ENCODE measurements around the gene MYOF. TPM values are rescaled to one million over a fixed set of nuclear protein-coding genes. Genes with fewer than 3 reads are reported as not detected.
A peak's percentile ranks its signal among the peaks of the same experiment; 100 is the strongest.
"Not testable (repeated sequence)": the region's sequence is repeated elsewhere in the genome, so short reads cannot be mapped to it uniquely, and the experiment has no call there.

Gene MYOF
- total RNA-seq, 2 donors from 2014 or later: 84.4 to 85.0 TPM

DNA sequence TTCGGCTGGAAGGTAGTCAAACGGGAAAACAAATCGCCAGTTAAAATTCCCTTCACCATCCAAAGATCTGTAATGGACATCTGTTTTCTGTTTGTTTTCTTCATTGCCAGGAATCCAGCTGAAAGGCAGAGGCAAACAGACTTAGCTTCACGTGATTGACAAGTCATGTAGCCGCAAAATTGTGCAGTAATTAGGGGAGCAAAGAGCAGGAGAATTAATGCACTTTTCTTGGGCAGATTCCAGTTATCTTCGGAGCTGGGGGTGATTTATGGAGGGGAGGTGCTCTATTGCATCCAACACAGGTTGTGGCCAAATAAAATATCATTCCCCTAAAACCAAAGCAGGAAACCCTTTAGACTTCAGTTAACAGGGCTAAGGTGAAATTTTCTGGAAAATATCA lies 162.2 kb downstream of the MYOF start:
- Histone ChIP-seq H3K9me3 (no peaks in the 10 kb centered on the region), H3K4me1 (replicated peaks) (no peaks in the 10 kb centered on the region), H3K27ac (no peak overlapping the region), H3K27me3 (replicated peaks; ENCODE audit: insufficient read depth) (no peaks in the 10 kb centered on the region), H3K4me3 (no peak overlapping the region), H3K36me3 (peaks cover 0 to 3% of the 10 kb centered on the region in 2 donors)
- TF ChIP-seq, protein P1, sequence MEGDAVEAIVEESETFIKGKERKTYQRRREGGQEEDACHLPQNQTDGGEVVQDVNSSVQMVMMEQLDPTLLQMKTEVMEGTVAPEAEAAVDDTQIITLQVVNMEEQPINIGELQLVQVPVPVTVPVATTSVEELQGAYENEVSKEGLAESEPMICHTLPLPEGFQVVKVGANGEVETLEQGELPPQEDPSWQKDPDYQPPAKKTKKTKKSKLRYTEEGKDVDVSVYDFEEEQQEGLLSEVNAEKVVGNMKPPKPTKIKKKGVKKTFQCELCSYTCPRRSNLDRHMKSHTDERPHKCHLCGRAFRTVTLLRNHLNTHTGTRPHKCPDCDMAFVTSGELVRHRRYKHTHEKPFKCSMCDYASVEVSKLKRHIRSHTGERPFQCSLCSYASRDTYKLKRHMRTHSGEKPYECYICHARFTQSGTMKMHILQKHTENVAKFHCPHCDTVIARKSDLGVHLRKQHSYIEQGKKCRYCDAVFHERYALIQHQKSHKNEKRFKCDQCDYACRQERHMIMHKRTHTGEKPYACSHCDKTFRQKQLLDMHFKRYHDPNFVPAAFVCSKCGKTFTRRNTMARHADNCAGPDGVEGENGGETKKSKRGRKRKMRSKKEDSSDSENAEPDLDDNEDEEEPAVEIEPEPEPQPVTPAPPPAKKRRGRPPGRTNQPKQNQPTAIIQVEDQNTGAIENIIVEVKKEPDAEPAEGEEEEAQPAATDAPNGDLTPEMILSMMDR (IDR thresholded peaks at IDR 0.05): no peak
- TF ChIP-seq POLR2AphosphoS5 (IDR thresholded peaks at IDR 0.05): peak; percentile 7
- intact Hi-C loops (cut with DNase I): no loop called here
- no peak for DNase-seq (ENCODE audit: low spot score)
- 26% methylated on average over 6 of the region's 6 CpGs for WGBS

DNA sequence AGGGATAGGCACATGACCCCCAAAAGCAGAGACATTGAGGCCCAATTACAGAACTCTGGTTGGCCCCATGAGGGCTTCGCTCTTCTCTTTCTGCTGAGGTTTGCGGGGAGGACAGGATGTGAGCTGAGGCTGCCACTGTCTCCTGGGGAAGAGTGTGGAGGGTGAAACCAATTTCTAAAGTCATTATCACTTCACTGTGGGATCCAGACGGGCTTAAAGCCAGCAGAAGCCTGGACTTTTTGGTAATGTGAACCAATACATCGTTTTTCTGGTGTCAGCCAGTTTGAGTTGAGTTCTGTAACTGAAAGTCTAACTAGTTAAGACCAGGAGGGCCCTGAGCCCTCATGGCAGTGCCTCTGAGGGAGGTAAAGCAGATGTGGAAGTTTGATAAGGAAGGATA lies 163.0 kb downstream of the MYOF start:
- no peaks in the 10 kb centered on the region for H3K9me3 ChIP-seq
- 84% methylated on average over 4 of the region's 4 CpGs for WGBS
- H3K4me3 ChIP-seq: no peak overlapping the region
- DNase-seq (ENCODE audit: low spot score): no peak
- no peaks in the 10 kb centered on the region for H3K4me1 ChIP-seq (replicated peaks)
- H3K27me3 ChIP-seq (replicated peaks; ENCODE audit: insufficient read depth): no peaks in the 10 kb centered on the region
- peaks cover 0 to 3% of the 10 kb centered on the region in 2 donors for H3K36me3 ChIP-seq
- intact Hi-C loops (cut with DNase I): no loop called here
- TF ChIP-seq POLR2AphosphoS5 (IDR thresholded peaks at IDR 0.05) (no peak), POLR2A (IDR thresholded peaks at IDR 0.05) (no peak)
- TF ChIP-seq, protein P1 (IDR thresholded peaks at IDR 0.05): no peak
- no peak overlapping the region for H3K27ac ChIP-seq

DNA sequence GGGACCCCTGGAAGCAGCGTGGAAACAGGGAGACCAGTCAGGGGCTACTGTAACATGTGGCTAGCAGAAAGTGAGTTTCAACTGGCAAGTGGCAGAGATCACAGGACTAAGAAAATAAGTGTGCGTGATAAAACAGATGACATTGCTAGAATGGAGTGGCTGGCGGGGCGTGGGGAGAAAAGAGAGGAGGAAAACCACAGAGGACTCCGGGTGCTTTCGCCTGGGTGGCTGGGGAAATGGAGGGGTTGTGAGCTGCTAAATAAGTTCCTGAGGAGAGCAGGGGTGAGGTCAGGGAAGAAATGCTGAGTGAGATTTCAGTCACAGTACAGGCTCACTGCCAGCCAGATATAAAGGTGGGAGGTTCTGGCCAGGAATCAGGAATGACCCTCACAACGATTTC lies 166.9 kb downstream of the MYOF start:
- Histone ChIP-seq H3K27ac (no peak overlapping the region), H3K27me3 (replicated peaks; ENCODE audit: insufficient read depth) (no peaks in the 10 kb centered on the region), H3K4me1 (replicated peaks) (no peaks in the 10 kb centered on the region), H3K9me3 (no peaks in the 10 kb centered on the region), H3K36me3 (peaks cover 0 to 2% of the 10 kb centered on the region in 2 donors), H3K4me3 (no peak overlapping the region)
- no peak for TF ChIP-seq POLR2AphosphoS5 (IDR thresholded peaks at IDR 0.05)
- TF ChIP-seq POLR2A (IDR thresholded peaks at IDR 0.05): no peak
- TF ChIP-seq, protein P1 (IDR thresholded peaks at IDR 0.05): no peak
- no peak for DNase-seq (ENCODE audit: low spot score)
- 75% methylated on average over 7 of the region's 7 CpGs for WGBS
- intact Hi-C loops (cut with DNase I): no loop called here

DNA sequence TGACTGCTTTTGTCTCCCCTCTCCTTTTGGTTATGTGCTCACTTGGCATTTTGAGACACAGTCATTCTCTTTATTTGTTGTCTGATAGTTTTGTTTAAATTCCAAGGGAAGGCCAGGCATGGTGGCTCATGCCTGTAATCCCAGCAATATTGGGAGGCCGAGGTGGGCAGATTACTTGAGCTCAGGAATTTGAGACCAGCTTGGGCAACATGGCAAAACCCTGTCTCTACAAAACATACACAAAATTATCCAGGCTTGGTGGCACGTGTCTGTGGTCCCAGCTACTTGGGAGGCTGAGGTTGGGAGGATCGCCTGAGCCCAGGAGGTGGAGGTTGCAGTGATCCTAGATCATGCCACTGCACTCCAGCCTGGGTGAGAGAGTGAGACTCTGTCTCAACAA lies 167.5 kb downstream of the MYOF start:
- 80% methylated on average over 3 of the region's 3 CpGs for WGBS
- H3K4me3 ChIP-seq; H3K9me3 ChIP-seq; intact Hi-C loops (cut with DNase I); H3K4me1 ChIP-seq (replicated peaks); DNase-seq (ENCODE audit: low spot score); H3K36me3 ChIP-seq; H3K27ac ChIP-seq; H3K27me3 ChIP-seq (replicated peaks; ENCODE audit: insufficient read depth): not testable (repeated sequence)

DNA sequence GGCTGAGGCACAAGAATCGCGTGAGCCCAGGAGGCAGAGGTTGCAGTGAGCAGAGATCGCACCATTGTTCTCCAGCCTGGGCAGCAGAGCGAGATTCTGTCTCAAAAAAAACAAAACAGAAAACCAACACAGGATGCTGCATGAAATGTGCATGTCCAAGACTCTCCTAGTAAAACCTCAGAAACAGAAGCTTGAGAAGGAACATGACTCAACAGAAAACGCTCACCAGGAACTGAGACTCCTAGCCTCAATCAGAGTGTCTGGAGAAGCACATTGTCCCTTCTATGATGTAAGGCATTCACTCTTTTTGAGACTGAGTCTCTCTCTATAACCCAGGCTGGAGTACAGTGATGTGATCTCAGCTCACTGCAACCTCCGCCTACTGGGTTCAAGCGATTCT lies 168.3 kb downstream of the MYOF start:
- intact Hi-C loops (cut with DNase I): no loop called here
- Histone ChIP-seq H3K4me1 (replicated peaks) (no peaks in the 10 kb centered on the region), H3K36me3 (peaks cover 0 to 2% of the 10 kb centered on the region in 2 donors), H3K4me3 (no peak overlapping the region), H3K27ac (no peak overlapping the region), H3K9me3 (no peaks in the 10 kb centered on the region), H3K27me3 (replicated peaks; ENCODE audit: insufficient read depth) (no peaks in the 10 kb centered on the region)
- TF ChIP-seq POLR2A (IDR thresholded peaks at IDR 0.05) (no peak), POLR2AphosphoS5 (IDR thresholded peaks at IDR 0.05) (no peak)
- TF ChIP-seq, protein P1 (IDR thresholded peaks at IDR 0.05): no peak
- 92% methylated on average over 7 of the region's 7 CpGs for WGBS
- DNase-seq (ENCODE audit: low spot score): no peak
